Stimulated activated CD8-positive, alpha-beta memory T cell treated with anti-CD3 and anti-CD28 coated beads, Interleukin-12 subunit alpha, Interleukin-12 subunit beta, amount 100 ng/mL, for 24 hours (primary cell): ENCODE data around the gene ARFIP1.
"Not testable (repeated sequence)": the region's sequence is repeated elsewhere in the genome, so short reads cannot be mapped to it uniquely, and the experiment has no call there.

Source experiments
- DNase-seq: peaks from one replicate; pipeline ENCODE4 v3.0.0-alpha.2; 2020; ENCODE audit errors: extremely low read depth

The ARFIP1 gene

GRCh38 chr4:152785639-152786615, 6.2 kb downstream of the ARFIP1 start:
- no peak for DNase-seq

DNA sequence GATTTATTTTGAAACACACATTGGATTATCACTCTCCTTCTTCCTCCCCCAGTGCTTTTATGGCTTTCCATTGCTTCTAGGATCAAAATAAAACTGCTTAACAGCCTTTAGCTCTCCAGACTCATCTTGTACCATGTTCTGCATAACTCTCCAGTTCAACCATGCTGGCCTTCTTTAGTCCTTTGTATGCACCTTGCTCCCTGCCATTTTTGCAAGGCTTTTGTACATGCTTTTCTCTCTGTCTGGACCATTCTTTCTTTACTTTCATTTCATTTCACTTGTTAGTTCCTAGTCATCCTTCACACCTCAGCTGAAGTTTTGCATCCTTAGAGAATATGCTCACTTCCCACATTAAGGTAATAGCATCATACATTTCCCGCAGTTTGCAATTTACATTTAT, 6.9 kb downstream of the ARFIP1 start:
- no peak for DNase-seq

DNA sequence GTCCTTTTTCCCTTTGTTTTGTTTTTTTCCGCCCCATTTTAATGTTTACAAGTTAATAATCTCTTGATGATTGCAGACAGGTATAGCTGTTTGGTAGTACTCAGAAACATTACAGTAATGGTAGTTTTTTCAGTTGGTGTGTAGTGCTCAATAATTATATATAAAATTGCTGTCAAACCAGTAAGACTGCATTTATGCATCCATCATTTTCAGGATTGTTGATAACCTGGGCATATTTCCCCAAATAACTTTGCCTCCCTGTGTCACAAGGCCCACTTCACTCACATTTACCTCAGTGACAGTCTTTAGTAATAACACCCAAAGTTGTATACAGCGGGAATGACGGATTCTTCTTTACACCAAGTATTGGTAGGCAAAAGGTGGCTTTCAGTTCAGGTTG, 16.1 kb downstream of the ARFIP1 start:
- DNase-seq, result no peak

DNA sequence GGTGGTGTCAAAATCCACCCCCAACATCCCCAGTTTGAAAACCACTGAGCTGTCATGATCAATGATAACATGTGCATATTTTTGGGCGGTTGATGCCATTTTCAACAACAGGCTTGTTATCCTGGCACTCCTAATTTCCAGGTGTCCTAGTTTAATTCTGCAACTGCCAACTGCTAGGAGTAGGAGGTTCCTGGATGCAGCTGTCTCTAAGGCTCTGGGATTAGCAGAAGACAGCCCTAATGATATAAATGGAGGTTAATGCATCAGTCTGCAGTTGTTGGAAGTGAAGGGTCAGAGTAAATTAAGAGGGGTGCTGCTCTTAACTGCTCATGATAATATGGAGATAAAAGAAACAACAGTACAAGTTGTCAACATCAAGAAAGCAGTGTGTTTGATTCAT, 23.8 kb downstream of the ARFIP1 start:
- DNase-seq, result no peak

DNA sequence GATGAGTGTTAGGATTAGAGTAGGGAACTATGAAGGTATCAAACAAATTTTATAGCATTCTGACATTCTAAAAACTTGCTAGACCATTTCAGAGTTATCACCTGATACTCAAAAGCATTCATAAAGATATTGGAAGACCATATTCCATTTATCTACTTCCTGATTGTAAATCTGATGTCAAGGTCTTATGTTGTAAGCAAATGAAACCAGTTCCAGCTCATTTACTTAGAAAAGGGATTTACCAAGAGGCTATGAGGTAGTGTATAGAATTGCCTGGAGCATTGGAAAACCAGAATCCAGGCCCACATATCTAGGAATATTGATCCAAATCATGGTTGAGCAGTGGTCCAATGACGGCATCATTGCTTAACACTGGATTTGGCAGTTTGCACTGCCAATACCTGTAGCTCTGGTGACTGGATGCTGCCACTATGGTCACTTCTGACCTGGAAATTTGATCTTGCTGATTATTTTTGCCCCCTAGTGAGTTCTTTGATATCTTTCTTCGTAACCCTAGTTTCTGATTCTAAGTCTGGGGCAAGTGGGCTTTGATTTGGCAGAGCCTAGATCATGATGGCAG, 25.4 kb downstream of the ARFIP1 start:
- DNase-seq, result no peak

- DNase-seq, result no peak
These were observed 26.1 kb downstream of the ARFIP1 start for GRCh38 chr4:152805818-152806217.

DNA sequence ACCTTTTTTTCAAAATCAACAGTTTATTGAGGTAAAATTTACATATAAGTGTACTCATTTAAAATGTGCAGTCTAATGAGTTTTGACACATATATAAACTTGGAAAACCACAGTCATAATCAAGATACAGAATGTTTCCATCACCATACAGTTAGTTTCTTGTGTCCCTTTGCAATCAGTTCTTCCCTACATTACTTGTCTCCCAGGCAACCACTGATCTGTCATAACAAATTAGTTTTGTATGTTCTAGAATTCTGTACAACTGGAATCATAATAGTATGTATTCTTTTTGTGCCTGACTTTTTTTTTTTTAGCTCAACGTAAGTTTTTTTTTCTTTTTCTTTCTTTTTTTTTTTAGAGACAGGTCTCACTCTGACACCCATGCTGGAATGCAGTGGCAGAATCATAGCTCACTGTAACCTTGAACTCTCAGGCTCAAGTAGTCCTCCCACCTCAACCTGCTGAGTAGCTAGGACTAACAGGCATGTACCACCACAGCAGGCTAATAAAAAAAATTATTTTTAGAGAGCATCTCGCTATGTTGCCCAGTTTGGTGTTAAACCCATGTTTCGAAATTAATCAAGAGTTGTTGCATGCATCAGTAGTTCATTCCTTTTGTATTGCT, 26.9 kb downstream of the ARFIP1 start:
- no peak for DNase-seq

DNA sequence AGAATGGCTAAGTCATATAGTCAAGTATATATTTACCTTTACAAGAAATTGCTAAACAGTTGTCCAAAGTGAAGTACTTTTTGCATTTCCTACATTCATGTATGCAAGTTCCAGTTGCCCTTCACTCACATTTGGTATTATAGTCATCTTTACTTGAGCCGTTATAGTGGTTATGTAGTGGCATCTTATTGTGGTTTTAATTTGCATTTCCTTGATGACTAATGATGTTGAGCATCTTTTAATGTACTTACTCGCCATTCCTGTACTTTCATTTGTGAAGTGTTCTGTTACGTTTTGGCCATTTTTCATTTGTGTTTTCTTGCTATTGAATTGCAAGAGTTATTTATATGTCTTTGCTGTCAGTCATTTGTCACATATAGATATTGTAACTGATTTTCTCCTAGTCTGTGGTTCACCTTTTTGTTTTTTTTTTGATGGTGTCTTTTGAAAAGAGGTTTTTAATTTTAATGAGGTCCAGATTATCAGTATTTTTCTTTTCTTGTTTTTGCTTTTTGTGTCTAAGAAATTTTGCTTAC, 27.6 kb downstream of the ARFIP1 start:
- no peak for DNase-seq

- no peak for DNase-seq
These were observed 28.9 kb downstream of the ARFIP1 start for GRCh38 chr4:152808670-152809069.

GRCh38 chr4:152810715-152811287, 31.0 kb downstream of the ARFIP1 start:
- DNase-seq, result no peak

DNA sequence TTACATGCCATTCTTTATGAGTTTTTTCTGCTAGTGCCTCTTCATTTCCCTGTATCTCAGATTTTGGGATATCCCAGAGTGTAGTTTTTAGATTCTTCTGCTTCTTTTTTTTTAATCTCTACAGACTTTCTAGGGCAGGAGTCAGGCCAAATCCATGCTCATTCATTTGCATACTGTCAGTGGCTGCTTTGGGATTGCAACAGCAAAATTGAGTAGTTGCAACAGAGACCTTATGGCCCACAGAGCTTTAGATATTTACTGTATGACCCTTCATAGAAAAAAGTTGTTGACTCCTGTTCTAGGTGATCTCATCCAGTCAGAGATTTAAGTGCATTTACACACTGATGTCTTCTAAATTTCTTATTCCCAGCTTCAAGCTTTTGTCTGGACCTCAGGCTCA, 35.3 kb downstream of the ARFIP1 start:
- no peak for DNase-seq

DNA sequence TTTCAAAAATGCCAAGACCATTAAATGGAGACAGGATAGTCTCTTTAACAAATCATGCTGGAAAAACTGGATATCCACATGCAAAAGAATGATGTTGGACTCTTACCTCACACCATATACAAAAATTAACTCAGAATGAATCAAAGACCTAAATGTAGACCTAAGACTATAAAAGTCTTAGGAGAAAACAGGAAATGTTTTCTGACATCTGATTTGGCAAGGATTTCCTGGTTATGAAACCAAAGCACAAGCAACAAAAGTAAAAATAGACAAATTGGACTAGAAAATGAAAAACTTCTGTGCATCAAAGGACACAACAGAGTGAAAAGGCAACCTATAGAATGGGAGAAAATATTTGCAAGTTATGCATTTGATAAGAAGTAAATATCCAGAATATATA, 37.6 kb downstream of the ARFIP1 start:
- DNase-seq, result no peak

- DNase-seq, result no peak
These were observed 39.4 kb downstream of the ARFIP1 start for GRCh38 chr4:152819026-152819645.

DNA sequence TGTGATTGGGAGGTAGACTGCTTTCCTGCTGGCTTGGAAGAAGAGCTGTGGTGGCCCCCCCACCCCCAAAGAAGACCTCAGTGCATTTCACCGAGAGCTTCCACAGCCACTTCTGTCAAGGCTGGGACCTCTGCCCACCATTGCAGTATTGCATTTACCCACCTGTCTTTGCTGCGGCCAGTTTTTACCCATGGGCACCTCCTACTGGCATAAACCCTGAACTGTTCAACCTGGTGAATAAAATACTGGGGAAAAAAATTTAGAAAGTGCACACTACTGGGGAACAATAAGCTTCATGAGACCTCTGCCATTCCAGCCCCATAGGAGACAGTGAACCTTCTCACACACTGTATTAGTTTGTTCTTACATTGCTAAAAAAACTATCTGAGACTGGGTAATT, 40.3 kb downstream of the ARFIP1 start:
- DNase-seq, result no peak

DNA sequence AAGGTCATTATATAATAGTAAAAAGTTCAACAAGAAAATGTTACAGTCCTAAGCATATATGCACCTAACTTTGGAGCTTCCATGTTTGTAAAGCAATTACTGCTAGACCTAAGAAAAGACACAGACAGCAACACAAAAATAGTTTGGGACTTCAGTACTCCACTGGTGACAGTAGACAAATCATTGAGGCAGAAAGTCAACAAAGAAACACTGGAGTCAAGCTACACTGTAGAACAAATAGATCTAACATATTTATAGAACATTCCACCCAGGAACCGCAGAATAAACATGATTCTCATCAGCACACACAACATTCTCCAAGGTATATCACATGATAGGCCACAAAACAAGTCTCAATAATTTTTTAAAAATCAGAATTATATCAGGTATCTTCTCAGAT, 42.6 kb downstream of the ARFIP1 start:
- DNase-seq, result no peak

- no peak for DNase-seq
These were observed 44.8 kb downstream of the ARFIP1 start for GRCh38 chr4:152824561-152824960.

GRCh38 chr4:152825336-152825735, 45.6 kb downstream of the ARFIP1 start:
- DNase-seq, result no peak

DNA sequence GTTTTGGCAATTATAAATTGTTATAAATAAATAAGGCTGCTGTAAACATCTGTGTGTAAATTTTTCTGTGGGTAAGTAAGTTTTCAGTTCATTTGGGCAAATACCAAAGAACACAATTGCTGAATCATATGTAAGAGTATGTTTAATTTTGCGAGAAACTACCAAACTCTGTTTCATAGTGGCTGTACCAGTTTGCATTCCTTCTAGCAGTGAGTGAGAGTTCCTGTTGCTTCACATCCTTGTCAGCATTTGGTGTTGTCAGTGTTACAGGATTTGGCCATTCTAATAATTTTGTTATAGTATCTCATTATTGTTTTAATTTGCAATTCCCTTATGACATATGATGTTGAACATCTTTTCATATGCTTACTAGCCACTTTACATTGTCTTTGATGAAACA, 48.4 kb downstream of the ARFIP1 start:
- DNase-seq, result no peak

GRCh38 chr4:152831416-152831815, 51.7 kb downstream of the ARFIP1 start:
- no peak for DNase-seq

- DNase-seq, result no peak
These were observed 57.2 kb downstream of the ARFIP1 start for GRCh38 chr4:152836936-152837335.

DNA sequence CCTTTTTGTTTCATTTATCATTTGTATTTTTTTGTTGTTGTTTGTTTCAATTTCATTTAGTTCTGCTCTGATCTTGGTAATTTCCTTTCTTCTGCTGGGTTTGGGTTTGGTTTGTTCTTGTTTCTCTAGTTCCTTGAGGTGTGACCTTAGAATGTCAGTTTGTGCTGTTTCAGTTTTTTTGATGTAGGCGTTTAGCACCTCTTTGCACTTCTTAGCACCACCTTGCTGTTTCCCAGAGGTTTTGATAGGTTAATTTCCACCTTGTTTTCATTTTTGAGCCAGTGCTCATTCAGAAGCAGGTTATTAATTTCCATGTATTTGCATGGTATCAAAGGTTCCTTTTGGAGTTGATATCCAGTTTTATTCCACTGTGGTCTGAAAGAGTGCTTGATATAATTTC, 60.0 kb downstream of the ARFIP1 start:
- DNase-seq, result not testable (repeated sequence)
